Smooth muscle cell (in vitro differentiated cells): ENCODE measurements around the gene CDK13. TPM values are rescaled to one million over a fixed set of nuclear protein-coding genes. Genes with fewer than 3 reads are reported as not detected.
"Not testable (repeated sequence)": the region's sequence is repeated elsewhere in the genome, so short reads cannot be mapped to it uniquely, and the experiment has no call there.

Experiments used
- DNase-seq: peaks from one replicate; lab custom pipeline; 2025; ENCODE audit not compliant: unreplicated experiment; lab: John Stamatoyannopoulos, UW
- H2AFZ ChIP-seq: fragments of 200-600 bp; sonication (generic); 2 replicates; pipeline ENCODE4 v1.6.0; 2016; ENCODE audit warnings: antibody characterized with exemption, low read depth, mild to moderate bottlenecking
- H3F3A ChIP-seq: fragments of 200-600 bp; sonication (generic); 2 replicates; pipeline ENCODE4 v1.6.0; 2017; ENCODE audit warnings: antibody characterized with exemption, low read depth
- H3K27ac ChIP-seq: fragments of 200-600 bp; sonication (generic); 2 replicates; pipeline ENCODE4 v1.5.1; 2016; ENCODE audit warnings: low read depth, mild to moderate bottlenecking
- H3K27me3 ChIP-seq: fragments of 200-600 bp; sonication (generic); 2 replicates; pipeline ENCODE4 v1.6.1; 2016; ENCODE audit warnings: low read depth, mild to moderate bottlenecking
- H3K36me3 ChIP-seq: fragments of 200-600 bp; sonication (generic); 2 replicates; pipeline ENCODE4 v1.5.1; 2016; ENCODE audit warnings: low read depth
- H3K4me1 ChIP-seq: fragments of 200-600 bp; sonication (generic); 2 replicates; pipeline ENCODE4 v1.5.1; 2016; ENCODE audit warnings: low read depth
- H3K4me2 ChIP-seq: fragments of 200-600 bp; sonication (generic); 2 replicates; pipeline ENCODE4 v1.6.0; 2016; ENCODE audit warnings: mild to moderate bottlenecking
- H3K4me3 ChIP-seq: fragments of 200-600 bp; sonication (generic); 2 replicates; pipeline ENCODE4 v1.5.1; 2016; ENCODE audit warnings: mild to moderate bottlenecking
- H3K79me2 ChIP-seq: fragments of 200-600 bp; sonication (generic); 2 replicates; pipeline ENCODE4 v1.6.0; 2016; ENCODE audit warnings: low read depth, mild to moderate bottlenecking
- H3K9ac ChIP-seq: fragments of 200-600 bp; sonication (generic); 2 replicates; pipeline ENCODE4 v1.6.0; 2016; ENCODE audit warnings: low read depth
- H3K9me3 ChIP-seq: fragments of 200-600 bp; sonication (generic); replicated peaks from 2 replicates; pipeline ENCODE4 v1.5.1; 2016; ENCODE audit warnings: low read depth
- H4K20me1 ChIP-seq: fragments of 200-600 bp; sonication (generic); 2 replicates; pipeline ENCODE4 v1.6.0; 2016; ENCODE audit warnings: low read depth
- CTCF ChIP-seq: fragments of 200-600 bp; sonication (generic); IDR thresholded peaks from 2 replicates; pipeline ENCODE4 v1.5.1; 2017; ENCODE audit warnings: borderline replicate concordance, mild to moderate bottlenecking, antibody characterized with exemption; ENCODE audit not compliant: insufficient read depth, poor library complexity, severe bottlenecking
- WGBS: methylation state at CpG from one replicate; pipeline ENCODE4 v1.1.7; 2016; ENCODE audit warnings: low lambda C conversion rate; 5-methylcytosine and 5-hydroxymethylcytosine counted together
- polyA plus RNA-seq: library from polyadenylated mRNA; unstranded; fragments of >200 nt; fragmentation: Nextera tagmentation; extraction: Ambion mirVana; gene quantifications from 2 replicates; pipeline ENCODE4 v1.2.1, GENCODE V29; 2016
- small RNA-seq: library from RNA; depleted of rRNA; stranded (forward); fragments of <200 nt; gene quantifications from one replicate; pipeline ENCODE3, GENCODE V24; 2014
- total RNA-seq: library from RNA; depleted of rRNA; stranded (reverse); fragments of >200 nt; gene quantifications from 2 replicates; pipeline ENCODE4 v1.2.3, GENCODE V29; 2014

Gene CDK13
- total and polyA plus RNA-seq, 2 experiments from 2014 or later = 15.9 to 70.0 TPM

DNA sequence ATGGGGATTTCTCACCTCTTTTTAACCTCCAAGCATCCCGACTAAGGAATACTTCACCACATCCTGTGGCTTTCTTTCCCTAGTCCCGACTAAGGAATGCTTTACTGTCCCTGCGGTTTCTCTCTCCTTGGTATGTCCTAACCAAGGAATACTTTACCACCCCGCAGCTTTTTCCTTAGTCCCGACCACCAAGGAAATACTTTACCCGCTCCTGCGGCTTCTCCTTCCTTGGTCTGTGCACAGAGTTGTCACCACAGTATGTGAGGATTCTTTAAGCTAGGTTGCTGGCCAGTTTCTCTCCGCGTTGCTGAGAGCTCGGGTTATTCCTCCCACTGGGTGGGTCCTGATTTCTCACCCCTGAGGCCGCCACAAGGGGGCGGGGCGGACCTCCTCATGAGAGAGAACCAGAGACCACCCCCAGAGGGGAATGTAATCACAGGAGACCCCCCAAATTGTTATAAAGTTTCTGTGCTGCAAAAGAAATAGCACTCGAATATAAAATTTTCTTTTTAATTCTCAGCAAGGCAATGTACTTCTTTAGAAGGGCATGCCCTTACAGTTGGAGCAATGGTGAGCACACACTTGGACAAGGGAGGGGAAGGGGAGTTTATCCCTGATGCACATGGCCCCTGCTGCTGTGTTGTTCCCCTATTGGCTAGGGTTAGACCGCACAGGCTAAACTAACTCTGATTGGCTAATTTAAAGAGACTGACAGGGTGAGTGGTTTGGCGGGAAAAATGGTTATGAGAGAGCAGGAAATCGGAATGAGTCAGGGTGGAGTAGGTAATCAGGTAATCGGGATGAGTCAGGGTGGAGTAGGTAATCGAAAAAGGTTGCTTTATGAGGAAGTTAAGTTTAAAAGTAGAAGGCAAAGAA is 197.6 kb downstream of the CDK13 start:
- no peaks in the 10 kb centered on the region for H3K4me1 ChIP-seq
- no peak overlapping the region for H3K4me2 ChIP-seq
- no peaks in the 10 kb centered on the region for H3K27me3 ChIP-seq
- no peak for DNase-seq
- H3K36me3 ChIP-seq = no peaks in the 10 kb centered on the region
- H3K79me2 ChIP-seq = no peaks in the 10 kb centered on the region
- no peak overlapping the region for H3K4me3 ChIP-seq
- TF ChIP-seq CTCF = no peak
- H3K9me3 ChIP-seq = no peaks in the 10 kb centered on the region
- no peak overlapping the region for H3K27ac ChIP-seq
- WGBS = 75% methylated on average over 19 of the region's 19 CpGs
- H2AFZ ChIP-seq = no peak overlapping the region
- no peaks in the 10 kb centered on the region for H3F3A ChIP-seq
- H3K9ac ChIP-seq = no peak overlapping the region
- no peaks in the 10 kb centered on the region for H4K20me1 ChIP-seq

DNA sequence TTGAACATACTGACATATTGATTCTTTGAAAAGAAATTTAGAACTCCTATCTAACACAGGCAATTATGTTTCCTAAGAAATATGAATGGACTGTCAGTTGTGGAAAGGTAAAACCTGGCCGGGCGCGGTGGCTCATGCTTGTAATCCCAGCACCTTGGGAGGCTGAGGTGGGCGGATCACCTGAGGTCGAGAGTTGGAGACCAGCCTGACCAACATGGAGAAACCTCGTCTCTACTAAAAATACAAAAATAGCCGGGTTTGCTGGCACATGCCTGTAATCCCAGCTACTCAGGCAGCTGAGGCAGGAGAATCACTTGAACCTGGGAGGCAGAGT is 198.2 kb downstream of the CDK13 start:
- H3K4me2 ChIP-seq, H4K20me1 ChIP-seq, H3K27me3 ChIP-seq, H3F3A ChIP-seq, H3K9ac ChIP-seq, H3K36me3 ChIP-seq, H3K27ac ChIP-seq, DNase-seq, H3K4me1 ChIP-seq, H2AFZ ChIP-seq, H3K4me3 ChIP-seq, H3K79me2 ChIP-seq, H3K9me3 ChIP-seq: not testable (repeated sequence)
- 97% methylated on average over 7 of the region's 7 CpGs for WGBS

GRCh38 chr7:40148671-40149070 is 198.6 kb downstream of the CDK13 start:
- 89% methylated on average over 2 of the region's 2 CpGs for WGBS
- Histone ChIP-seq H3K4me3 (no peak overlapping the region), H3K4me2 (no peak overlapping the region), H3K27ac (no peak overlapping the region), H3K36me3 (no peaks in the 10 kb centered on the region), H2AFZ (no peak overlapping the region), H3K27me3 (no peaks in the 10 kb centered on the region), H3K9ac (no peak overlapping the region), H3K79me2 (no peaks in the 10 kb centered on the region), H3K9me3 (no peaks in the 10 kb centered on the region), H3F3A (no peaks in the 10 kb centered on the region), H3K4me1 (no peaks in the 10 kb centered on the region), H4K20me1 (no peaks in the 10 kb centered on the region)
- DNase-seq = no peak
- no peak for TF ChIP-seq CTCF

Small RNAs within 50 kb of the gene (small RNA-seq; reads per million reads assigned to genes)
- gene AC006023.1 = 0.08 reads per million
- gene AC006023.2 = 0.18 reads per million

Other genes starting within 250 kb of the CDK13 start
- gene MPLKIP, start 184.4 kb downstream of the CDK13 start, total RNA-seq = 34.2 and 38.0 TPM in 2 replicates
- 40.3 and 55.1 TPM in 2 replicates for gene MPLKIP, start 184.4 kb downstream of the CDK13 start, polyA plus RNA-seq
- gene SUGCT, start 184.7 kb downstream of the CDK13 start, total RNA-seq = 8.0 and 16.9 TPM in 2 replicates
- gene SUGCT, start 184.7 kb downstream of the CDK13 start, polyA plus RNA-seq = 65.8 and 66.4 TPM in 2 replicates